Activated CD8-positive, alpha-beta T cell treated with anti-CD3 and anti-CD28 coated beads, Interleukin-2, amount 10 ng/mL, durations not matched to agents 7 days and 5 days (primary cell): Measurements from ENCODE around the gene PLCH1. TPM values are rescaled to one million over a fixed set of nuclear protein-coding genes. Genes with fewer than 3 reads are reported as not detected.
A peak's percentile ranks its signal among the peaks of the same experiment; 100 is the strongest.
"Not testable (repeated sequence)": the region's sequence is repeated elsewhere in the genome, so short reads cannot be mapped to it uniquely, and the experiment has no call there.

Source experiments
- ATAC-seq: fragments of 150-1000 bp; cut with Tn5 transposase; one replicate; pipeline ENCODE4 v1.10.0; 2021; ENCODE audit warnings: moderate library complexity
- CTCF ChIA-PET: fragments of 350-600 bp; sonication (Branson Sonifier 250); formaldehyde crosslinking; loops from one replicate; lab custom pipeline; 2021; ENCODE audit warnings: antibody characterized with exemption; lab: Charles Lee
- POLR2A ChIA-PET: fragments of 350-600 bp; sonication (Branson Sonifier 250); formaldehyde crosslinking; loops from one replicate; lab custom pipeline; 2021; ENCODE audit warnings: antibody characterized with exemption; lab: Charles Lee
- DNase-seq: peaks from one replicate; pipeline ENCODE4 v3.0.0-alpha.2; 2020
- H3K27ac Mint-ChIP-seq: one replicate; pipeline ENCODE4 v1.8.0; 2021; ENCODE audit warnings: mild to moderate bottlenecking, mixed read lengths
- H3K27me3 Mint-ChIP-seq: one replicate; pipeline ENCODE4 v1.8.0; 2021; ENCODE audit warnings: low read depth, mixed read lengths
- H3K36me3 Mint-ChIP-seq: one replicate; pipeline ENCODE4 v1.8.0; 2021; ENCODE audit warnings: low read depth, mixed read lengths
- H3K4me1 Mint-ChIP-seq: one replicate; pipeline ENCODE4 v1.8.0; 2021; ENCODE audit warnings: low read depth, mixed read lengths
- H3K4me3 Mint-ChIP-seq: one replicate; pipeline ENCODE4 v1.8.0; 2021; ENCODE audit warnings: mild to moderate bottlenecking, mixed read lengths
- H3K9me3 Mint-ChIP-seq: one replicate; pipeline ENCODE4 v1.8.0; 2022; ENCODE audit warnings: mixed read lengths; ENCODE audit not compliant: insufficient read depth
- total RNA-seq, 2 experiments: library from RNA; stranded (reverse); gene quantifications; one replicate each; pipeline ENCODE4 v1.2.3, GENCODE V29; 2021

Gene PLCH1
- total RNA-seq, 2 experiments from 2014 or later, result 2.0 to 2.4 TPM

GRCh38 chr3:155416500-155417118, 328.3 kb downstream of the PLCH1 start:
- no peaks in the 10 kb centered on the region for H3K4me1 Mint-ChIP-seq
- ChIA-PET CTCF (no interaction called here), POLR2A (no interaction called here)
- no peaks in the 10 kb centered on the region for H3K36me3 Mint-ChIP-seq
- no peaks in the 10 kb centered on the region for H3K9me3 Mint-ChIP-seq
- H3K27me3 Mint-ChIP-seq, result no peaks in the 10 kb centered on the region
- ATAC-seq (no peak), DNase-seq (no peak)
- no peak overlapping the region for H3K4me3 Mint-ChIP-seq
- no peak overlapping the region for H3K27ac Mint-ChIP-seq

- ATAC-seq (no peak), DNase-seq (no peak)
- Mint-ChIP-seq H3K36me3 (no peaks in the 10 kb centered on the region), H3K27ac (no peak overlapping the region), H3K4me1 (no peaks in the 10 kb centered on the region), H3K27me3 (no peaks in the 10 kb centered on the region), H3K9me3 (no peaks in the 10 kb centered on the region), H3K4me3 (no peak overlapping the region)
- ChIA-PET POLR2A (no interaction called here), CTCF (interaction anchor here (2.8 kb wide), 1 partner anchor 289 kb away, joined by 8 read pairs; no protein-coding TSS in a partner anchor)
Observed at GRCh38 chr3:155412904-155413303, 332.0 kb downstream of the PLCH1 start.

DNA sequence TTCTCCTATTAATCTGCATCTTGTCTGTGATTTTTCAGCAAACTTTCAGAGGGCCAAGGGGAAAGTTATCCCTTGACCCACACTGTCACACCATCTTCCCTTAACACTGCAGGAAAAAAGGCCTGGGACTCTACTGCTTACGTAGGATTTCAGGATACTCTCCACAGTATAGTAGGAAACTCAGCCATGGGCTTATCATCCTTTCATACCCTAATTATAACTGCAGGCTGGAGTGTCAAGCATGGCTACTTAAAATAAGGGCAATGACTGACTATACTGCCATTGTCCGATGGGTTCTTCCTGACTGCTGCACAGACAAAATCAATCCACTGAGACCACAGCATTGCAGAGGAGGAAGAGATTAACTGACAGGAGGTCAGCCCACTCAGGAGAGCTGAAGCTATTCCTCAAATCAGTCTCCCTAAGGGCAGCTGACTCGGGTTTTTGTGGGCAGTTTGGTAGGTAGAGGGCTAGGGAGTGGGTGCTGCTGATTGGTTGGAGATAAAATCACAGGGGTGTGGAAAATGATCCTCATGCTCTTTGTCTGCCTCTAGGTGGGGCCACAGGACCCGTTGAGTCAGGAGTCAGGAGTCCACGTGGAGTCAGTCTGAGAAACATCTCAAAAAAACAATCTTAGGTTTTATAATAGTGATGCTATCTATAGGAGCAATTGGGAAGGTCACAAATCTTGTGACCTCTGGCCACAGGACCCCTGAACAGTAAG, 333.2 kb downstream of the PLCH1 start:
- CTCF ChIA-PET, result interaction anchor here (2.8 kb wide), 1 partner anchor 290 kb away, joined by 8 read pairs; no protein-coding TSS in a partner anchor
- peak; percentile 28 for DNase-seq
- Mint-ChIP-seq H3K27ac (no peak overlapping the region), H3K36me3 (no peaks in the 10 kb centered on the region), H3K4me1 (no peaks in the 10 kb centered on the region), H3K9me3 (no peaks in the 10 kb centered on the region), H3K4me3 (no peak overlapping the region), H3K27me3 (no peaks in the 10 kb centered on the region)
- ATAC-seq, result no peak
- POLR2A ChIA-PET, result no interaction called here

DNA sequence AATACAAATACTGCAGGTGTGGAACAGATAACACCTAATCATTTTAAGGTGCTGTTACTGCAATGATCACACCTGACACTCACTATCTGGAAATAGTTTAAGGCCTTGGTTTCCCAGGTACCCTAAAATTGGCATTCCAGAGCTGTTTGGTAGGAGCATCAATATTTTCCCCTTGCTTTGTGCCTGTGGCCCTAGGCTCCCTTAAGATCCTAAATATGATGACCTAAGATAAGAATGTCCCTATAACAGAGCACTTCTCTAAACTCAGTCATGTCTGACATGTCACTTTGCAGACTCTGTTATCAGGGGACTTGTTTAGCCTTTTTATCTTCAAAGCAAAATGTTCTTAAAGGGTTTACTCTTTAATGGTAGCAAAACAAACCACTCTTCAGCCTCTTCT, 335.5 kb downstream of the PLCH1 start:
- ChIA-PET POLR2A (no interaction called here), CTCF (no interaction called here)
- no peaks in the 10 kb centered on the region for H3K4me1 Mint-ChIP-seq
- no peaks in the 10 kb centered on the region for H3K27me3 Mint-ChIP-seq
- H3K27ac Mint-ChIP-seq, result no peak overlapping the region
- no peak for ATAC-seq
- H3K9me3 Mint-ChIP-seq, result no peaks in the 10 kb centered on the region
- H3K4me3 Mint-ChIP-seq, result no peak overlapping the region
- no peak for DNase-seq
- H3K36me3 Mint-ChIP-seq, result no peaks in the 10 kb centered on the region

- Mint-ChIP-seq H3K9me3 (no peaks in the 10 kb centered on the region), H3K27ac (no peak overlapping the region), H3K27me3 (no peaks in the 10 kb centered on the region), H3K36me3 (no peaks in the 10 kb centered on the region), H3K4me3 (no peak overlapping the region), H3K4me1 (no peaks in the 10 kb centered on the region)
- POLR2A ChIA-PET, result interaction anchor here (0.5 kb wide), 1 partner anchor 340 kb away, joined by 3 read pairs; no protein-coding TSS in a partner anchor
- CTCF ChIA-PET, result no interaction called here
- ATAC-seq (no peak), DNase-seq (no peak)
Observed at GRCh38 chr3:155407971-155408370, 336.9 kb downstream of the PLCH1 start.

DNA sequence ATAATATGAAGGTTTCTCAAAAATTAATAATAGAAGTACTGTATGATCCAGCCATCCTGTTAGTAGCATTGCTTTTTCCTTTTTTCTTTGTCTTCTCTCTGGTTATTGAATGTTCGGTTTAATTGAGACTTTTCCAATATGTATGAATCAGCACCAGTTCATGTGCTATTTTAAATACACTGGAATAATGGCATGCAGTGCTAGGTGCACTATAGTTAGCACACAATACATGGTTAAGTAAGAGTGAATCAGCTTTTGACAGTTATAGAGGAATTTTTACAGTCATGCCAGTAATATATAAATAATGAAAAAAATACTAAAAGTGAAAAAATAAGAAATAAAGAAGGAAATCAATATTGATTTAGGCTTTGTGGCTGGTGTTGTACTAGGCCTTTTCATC, 337.5 kb downstream of the PLCH1 start:
- DNase-seq, result no peak
- H3K36me3 Mint-ChIP-seq, result no peaks in the 10 kb centered on the region
- no peak overlapping the region for H3K27ac Mint-ChIP-seq
- H3K27me3 Mint-ChIP-seq, result no peaks in the 10 kb centered on the region
- POLR2A ChIA-PET, result no interaction called here
- H3K4me3 Mint-ChIP-seq, result no peak overlapping the region
- CTCF ChIA-PET, result no interaction called here
- no peak for ATAC-seq
- H3K4me1 Mint-ChIP-seq, result no peaks in the 10 kb centered on the region
- no peaks in the 10 kb centered on the region for H3K9me3 Mint-ChIP-seq

- DNase-seq (no peak), ATAC-seq (no peak)
- Mint-ChIP-seq H3K9me3 (no peaks in the 10 kb centered on the region), H3K4me3 (no peak overlapping the region), H3K36me3 (no peaks in the 10 kb centered on the region), H3K27ac (no peak overlapping the region), H3K4me1 (no peaks in the 10 kb centered on the region), H3K27me3 (no peaks in the 10 kb centered on the region)
- CTCF ChIA-PET, result interaction anchor here (0.7 to 1.5 kb wide), 2 partner anchors 297 to 370 kb away, joined by 3 to 4 read pairs; no protein-coding TSS in a partner anchor
- POLR2A ChIA-PET, result no interaction called here
Observed at GRCh38 chr3:155404486-155404885, 340.4 kb downstream of the PLCH1 start.

GRCh38 chr3:155402656-155403055, 342.2 kb downstream of the PLCH1 start:
- ChIA-PET CTCF (no interaction called here), POLR2A (no interaction called here)
- Mint-ChIP-seq H3K27me3 (no peaks in the 10 kb centered on the region), H3K36me3 (no peaks in the 10 kb centered on the region), H3K9me3 (no peaks in the 10 kb centered on the region), H3K4me1 (no peaks in the 10 kb centered on the region), H3K27ac (no peak overlapping the region), H3K4me3 (no peak overlapping the region)
- ATAC-seq (no peak), DNase-seq (no peak)

DNA sequence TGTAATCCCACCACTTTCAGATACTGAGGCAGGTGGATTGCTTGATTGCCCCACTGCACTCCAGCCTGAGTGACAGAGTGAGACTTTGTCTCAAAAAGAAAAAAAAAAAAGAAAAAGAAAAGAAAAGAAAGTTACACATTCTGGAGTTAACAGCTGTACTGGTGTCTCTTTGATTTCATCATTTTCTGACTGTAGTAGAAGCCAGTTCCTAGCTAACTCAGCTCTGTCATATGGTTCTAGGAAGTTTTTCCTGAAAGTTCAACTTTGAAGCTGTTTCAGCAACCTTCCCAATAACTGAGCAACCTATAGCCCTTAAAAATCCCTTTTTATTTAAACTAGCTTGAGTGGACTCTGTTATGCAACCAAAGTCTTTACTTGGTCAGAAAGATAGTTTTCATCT, 346.8 kb downstream of the PLCH1 start:
- CTCF ChIA-PET, result no interaction called here
- Mint-ChIP-seq H3K4me1 (no peaks in the 10 kb centered on the region), H3K27me3 (peaks cover 6% of the 10 kb centered on the region), H3K36me3 (no peaks in the 10 kb centered on the region), H3K9me3 (peaks cover 5% of the 10 kb centered on the region), H3K4me3 (no peak overlapping the region), H3K27ac (no peak overlapping the region)
- ATAC-seq (no peak), DNase-seq (no peak)
- POLR2A ChIA-PET, result no interaction called here

DNA sequence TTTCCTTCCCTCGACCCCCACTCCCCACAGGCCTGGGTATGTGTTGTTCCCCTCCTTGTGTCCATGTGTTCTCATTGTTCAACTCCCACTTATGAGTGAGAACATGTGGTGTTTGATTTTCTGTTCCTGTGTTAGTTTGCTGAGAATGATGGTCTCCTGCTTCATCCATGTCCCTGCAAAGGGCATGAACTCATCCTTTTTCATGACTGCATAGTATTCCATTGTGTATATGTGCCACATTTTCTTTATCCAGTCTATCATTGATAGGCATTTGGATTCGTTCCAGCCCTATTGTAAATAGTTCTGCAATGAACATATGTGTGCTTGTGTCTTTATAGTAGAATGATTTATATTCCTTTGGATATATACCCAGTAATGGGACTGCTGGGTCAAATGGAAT, 350.0 kb downstream of the PLCH1 start:
- CTCF ChIA-PET, H3K4me3 Mint-ChIP-seq, H3K9me3 Mint-ChIP-seq, H3K27ac Mint-ChIP-seq, H3K36me3 Mint-ChIP-seq, DNase-seq, H3K4me1 Mint-ChIP-seq, POLR2A ChIA-PET, H3K27me3 Mint-ChIP-seq, ATAC-seq: not testable (repeated sequence)

DNA sequence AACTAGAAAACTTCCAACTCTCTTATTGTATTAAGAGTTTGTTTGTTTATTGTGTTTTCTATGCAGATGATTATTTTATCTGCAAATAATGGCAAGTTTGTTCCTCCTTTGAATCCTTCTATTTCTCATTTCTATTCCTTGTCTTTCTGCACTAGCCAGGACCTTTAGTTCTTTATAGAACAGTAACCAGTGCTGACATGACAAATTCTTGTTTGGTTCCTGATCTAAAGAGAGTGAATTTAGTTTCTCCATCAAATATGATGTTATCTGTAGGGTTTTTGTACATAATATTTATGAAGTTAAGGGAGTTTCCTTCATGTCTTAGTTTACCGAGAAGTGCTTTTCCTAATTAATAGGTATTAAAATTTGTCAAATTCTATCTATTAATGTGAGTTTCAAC, 350.6 kb downstream of the PLCH1 start:
- POLR2A ChIA-PET, result no interaction called here
- DNase-seq (no peak), ATAC-seq (no peak)
- Mint-ChIP-seq H3K9me3 (peaks cover 5% of the 10 kb centered on the region), H3K27me3 (peaks cover 6% of the 10 kb centered on the region), H3K4me3 (no peak overlapping the region), H3K4me1 (no peaks in the 10 kb centered on the region), H3K36me3 (no peaks in the 10 kb centered on the region), H3K27ac (no peak overlapping the region)
- CTCF ChIA-PET, result no interaction called here

DNA sequence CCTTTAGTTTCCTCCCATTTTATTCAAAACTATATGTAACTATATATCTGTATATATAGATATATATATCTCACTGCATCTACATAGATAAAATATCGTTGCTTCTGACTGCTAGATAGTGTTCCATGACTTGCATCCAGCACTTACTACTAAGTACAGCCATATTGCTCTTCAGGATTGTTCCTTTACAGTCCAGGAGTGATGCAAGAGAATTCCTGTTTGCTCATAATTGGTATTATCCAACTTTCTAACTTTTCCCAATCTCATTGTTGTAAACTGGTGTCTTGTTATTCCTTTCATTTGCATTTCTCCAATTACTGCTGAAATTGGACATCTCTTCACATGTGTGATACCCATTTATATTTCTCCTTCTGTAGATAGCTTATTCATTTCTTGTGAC, 351.6 kb downstream of the PLCH1 start:
- Mint-ChIP-seq H3K27ac (no peak overlapping the region), H3K4me3 (no peak overlapping the region), H3K27me3 (peaks cover 6% of the 10 kb centered on the region), H3K4me1 (no peaks in the 10 kb centered on the region), H3K36me3 (no peaks in the 10 kb centered on the region), H3K9me3 (peaks cover 5% of the 10 kb centered on the region)
- DNase-seq, result no peak
- ChIA-PET POLR2A (no interaction called here), CTCF (no interaction called here)
- no peak for ATAC-seq
